ENCODE results near the gene TASP1.

- TF ChIP-seq CTCF (IDR thresholded peaks at IDR 0.05; ENCODE audit: insufficient read depth, low read length, poor library complexity, severe bottlenecking) (no peak), EZH2phosphoT487 (conservative IDR thresholded peaks at IDR 0.05; ENCODE audit: low read length) (no peak)
These were observed 15.8 kb upstream of the TASP1 start for GRCh38 chr20:13654463-13655023.
